C4-2B (cell line): ENCODE results near the gene KCNQ1.

Source experiments
- CTCF ChIP-seq: fragments of 450-650 bp; conservative IDR thresholded peaks from 2 replicates; pipeline ENCODE4 v1.5.1; 2017; ENCODE audit warnings: mild to moderate bottlenecking
- ZFX ChIP-seq: fragments of 450-650 bp; IDR thresholded peaks from 2 replicates; pipeline ENCODE4 v1.6.1; 2017

- TF ChIP-seq CTCF (no peak), ZFX (no peak)
These were observed 67.9 kb downstream of the KCNQ1 start for GRCh38 chr11:2512431-2513407.
